IMR-90 (cell line): ENCODE measurements around the gene MRTO4. TPM values are rescaled to one million over a fixed set of nuclear protein-coding genes. Genes with fewer than 3 reads are reported as not detected.

Source experiments
- ATAC-seq: fragments of 200-7000 bp; cut with Tn5 transposase; 2 replicates; pipeline ENCODE4 v1.9.1; 2020; ENCODE audit warnings: low read depth, mild to moderate bottlenecking, moderate library complexity
- BruUV-seq: library from RNA; stranded (reverse); fragments of 400-500 nt; replicated peaks from 2 replicates; lab custom pipeline; 2021; lab: Mats Ljungman, UMichigan
- CTCF ChIA-PET: fragments of 300-600 bp; formaldehyde crosslinking; extraction: SDS; loops from one replicate; lab custom pipeline; 2021; ENCODE audit warnings: antibody characterized with exemption; lab: Yijun Ruan, JAX
- POLR2A ChIA-PET: fragments of 300-600 bp; sonication (Branson Sonifier 250); formaldehyde crosslinking; loops from one replicate; lab custom pipeline; 2022; ENCODE audit warnings: antibody characterized with exemption; ENCODE audit not compliant: unreplicated experiment; lab: Charles Lee
- DNase-seq: peaks from one replicate; pipeline ENCODE4 v3.0.0; 2013
- H2AFZ ChIP-seq: replicated peaks from 2 replicates; pipeline ENCODE3; 2013; ENCODE audit warnings: low read length, mild to moderate bottlenecking; ENCODE audit not compliant: poor library complexity
- H2AK5ac ChIP-seq: 2 replicates; pipeline ENCODE4 v1.6.1; 2013; ENCODE audit warnings: low read depth, low read length, inconsistent platforms
- H2AK9ac ChIP-seq: replicated peaks from 2 replicates; pipeline ENCODE3; 2013; ENCODE audit warnings: mild to moderate bottlenecking, low read depth, low read length, moderate library complexity; ENCODE audit not compliant: poor library complexity
- H2BK120ac ChIP-seq: 2 replicates; pipeline ENCODE4 v1.6.1; 2013; ENCODE audit warnings: low read depth, low read length, inconsistent platforms
- H2BK15ac ChIP-seq: 3 replicates; pipeline ENCODE4 v1.6.1; 2013; ENCODE audit warnings: low read depth, low read length, inconsistent platforms
- H2BK20ac ChIP-seq: 2 replicates; pipeline ENCODE4 v1.6.1; 2013; ENCODE audit warnings: low read depth, mild to moderate bottlenecking, inconsistent platforms, low read length, moderate library complexity
- H2BK5ac ChIP-seq: 2 replicates; pipeline ENCODE4 v1.6.1; 2013; ENCODE audit warnings: mild to moderate bottlenecking, low read depth, low read length, inconsistent platforms; ENCODE audit not compliant: poor library complexity, severe bottlenecking
- H3K14ac ChIP-seq: replicated peaks from 2 replicates; pipeline ENCODE4 v1.6.1; 2013; ENCODE audit warnings: low read depth, low read length, inconsistent platforms
- H3K18ac ChIP-seq: 2 replicates; pipeline ENCODE4 v1.6.1; 2013; ENCODE audit warnings: low read depth, low read length, control low read depth
- H3K23ac ChIP-seq: 2 replicates; pipeline ENCODE4 v1.6.1; 2013; ENCODE audit warnings: low read depth, low read length, inconsistent platforms
- H3K27ac ChIP-seq: 2 replicates; pipeline ENCODE4 v1.5.1; 2013; ENCODE audit warnings: mild to moderate bottlenecking, control low read depth, low read length; ENCODE audit not compliant: insufficient read depth
- H3K27me3 ChIP-seq: 2 replicates; pipeline ENCODE4 v1.6.1; 2013; ENCODE audit warnings: low read length; ENCODE audit not compliant: control insufficient read depth, insufficient read depth
- H3K36me3 ChIP-seq: 2 replicates; pipeline ENCODE4 v1.6.1; 2013; ENCODE audit warnings: low read length, mixed read lengths; ENCODE audit not compliant: control insufficient read depth, insufficient read depth
- H3K4ac ChIP-seq: 2 replicates; pipeline ENCODE4 v1.6.1; 2013; ENCODE audit warnings: low read depth, low read length, inconsistent platforms
- H3K4me1 ChIP-seq: 2 replicates; pipeline ENCODE4 v1.6.1; 2013; ENCODE audit warnings: low read length, mixed read lengths; ENCODE audit not compliant: control insufficient read depth, insufficient read depth
- H3K4me2 ChIP-seq: 2 replicates; pipeline ENCODE4 v1.6.1; 2013; ENCODE audit warnings: low read depth, mild to moderate bottlenecking, control low read depth, low read length, moderate library complexity
- H3K4me3 ChIP-seq: 2 replicates; pipeline ENCODE4 v1.5.1; 2013; ENCODE audit warnings: low read depth, mild to moderate bottlenecking, control low read depth, low read length, moderate library complexity; ENCODE audit not compliant: insufficient read depth
- H3K56ac ChIP-seq: 2 replicates; pipeline ENCODE4 v1.6.1; 2013; ENCODE audit warnings: low read length, inconsistent platforms; ENCODE audit not compliant: insufficient read depth; ENCODE audit errors: extremely low read depth
- H3K79me1 ChIP-seq, 2 experiments: 2 replicates each; pipeline ENCODE4 v1.6.1; 2013; ENCODE audit warnings: low read length in 2 of 2, inconsistent platforms in 1 of 2, low read depth in 1 of 2
- H3K9ac ChIP-seq: 2 replicates; pipeline ENCODE4 v1.6.1; 2013; ENCODE audit warnings: low read depth, low read length, control low read depth
- H3K9me1 ChIP-seq: 2 replicates; pipeline ENCODE4 v1.6.1; 2013; ENCODE audit warnings: low read length, inconsistent platforms; ENCODE audit not compliant: insufficient read depth
- H3K9me3 ChIP-seq: 2 replicates; pipeline ENCODE4 v1.6.1; 2013; ENCODE audit warnings: low read length; ENCODE audit not compliant: control insufficient read depth, insufficient read depth
- H4K20me1 ChIP-seq: 2 replicates; pipeline ENCODE4 v1.6.1; 2013; ENCODE audit warnings: low read length, inconsistent platforms; ENCODE audit not compliant: insufficient read depth
- H4K5ac ChIP-seq: 2 replicates; pipeline ENCODE4 v1.6.1; 2013; ENCODE audit warnings: mild to moderate bottlenecking, low read depth, low read length, control low read depth
- H4K8ac ChIP-seq, 2 experiments: 2 replicates each; pipeline ENCODE4 v1.6.1; 2013; ENCODE audit warnings: low read depth in 2 of 2, low read length in 2 of 2, control low read depth in 1 of 2, inconsistent platforms in 1 of 2
- H4K91ac ChIP-seq: 2 replicates; pipeline ENCODE4 v1.6.1; 2013; ENCODE audit warnings: low read depth, low read length, inconsistent platforms; ENCODE audit not compliant: insufficient read depth
- CEBPB ChIP-seq: IDR thresholded peaks from 2 replicates; pipeline ENCODE4 v1.6.1; 2012; ENCODE audit warnings: low read depth, low read length, improper control_type of control experiment
- CHD1 ChIP-seq: IDR thresholded peaks from 2 replicates; pipeline ENCODE4 v1.6.1; 2012; ENCODE audit warnings: low read depth, low read length, improper control_type of control experiment
- CTCF ChIP-seq: conservative IDR thresholded peaks from 2 replicates; pipeline ENCODE4 v1.5.1; 2012; ENCODE audit warnings: mild to moderate bottlenecking, low read depth, low read length, improper control_type of control experiment
- ELK1 ChIP-seq: fragments of 150-350 bp; IDR thresholded peaks from 2 replicates; pipeline ENCODE4 v1.6.1; 2016; ENCODE audit warnings: low read depth, mild to moderate bottlenecking, low read length, moderate library complexity, borderline replicate concordance
- MAZ ChIP-seq: IDR thresholded peaks from 2 replicates; pipeline ENCODE4 v1.6.1; 2012; ENCODE audit warnings: low read depth, mild to moderate bottlenecking, low read length, improper control_type of control experiment, moderate library complexity, borderline replicate concordance
- MXI1 ChIP-seq: IDR thresholded peaks from 2 replicates; pipeline ENCODE4 v1.6.1; 2012; ENCODE audit warnings: low read depth, mild to moderate bottlenecking, low read length, moderate library complexity, borderline replicate concordance
- NFE2L2 ChIP-seq: fragments of 150-350 bp; IDR thresholded peaks from 2 replicates; pipeline ENCODE4 v1.6.1; 2016; ENCODE audit warnings: low read depth, mild to moderate bottlenecking, low read length
- POLR2A ChIP-seq: IDR thresholded peaks from 2 replicates; pipeline ENCODE4 v1.6.1; 2012; ENCODE audit warnings: mild to moderate bottlenecking, low read depth, low read length
- RCOR1 ChIP-seq: IDR thresholded peaks from 2 replicates; pipeline ENCODE4 v1.6.1; 2012; ENCODE audit warnings: mild to moderate bottlenecking, low read length, improper control_type of control experiment; ENCODE audit not compliant: insufficient replicate concordance
- RFX5 ChIP-seq: IDR thresholded peaks from 2 replicates; pipeline ENCODE4 v1.8.0; 2012; ENCODE audit warnings: low read depth, mild to moderate bottlenecking, low read length, moderate library complexity
- SMC3 ChIP-seq: fragments of 150-350 bp; IDR thresholded peaks from 2 replicates; pipeline ENCODE4 v1.6.1; 2016; ENCODE audit warnings: low read depth, mild to moderate bottlenecking, antibody characterized with exemption, low read length, moderate library complexity
- WGBS, 2 experiments: methylation state at CpG; one replicate each; pipeline versions ENCODE4 v1.1.5 to v1.1.7; 2013; ENCODE audit warnings: missing lambda C conversion rate in 2 of 2; ENCODE audit not compliant: insufficient read length in 1 of 2; ENCODE audit errors: extremely low coverage in 2 of 2; 5-methylcytosine and 5-hydroxymethylcytosine counted together
- dilution Hi-C: fragments of 300-500 bp; cut with HindIII; formaldehyde crosslinking; loops from one replicate; pipeline ENCODE4 v1.14.3; 2018; ENCODE audit warnings: low sequenced_read_pairs; ENCODE audit not compliant: unreplicated experiment
- in situ Hi-C: fragments of 300-500 bp; cut with MboI; formaldehyde crosslinking; loops from 3 replicates; pipeline ENCODE4 v1.14.3; 2019; ENCODE audit warnings: low sequenced_read_pairs, inconsistent platforms, mixed read lengths
- intact Hi-C: fragments of 100-400 bp; cut with micrococcal nuclease; formaldehyde crosslinking; loops from 2 replicates; pipeline ENCODE4 v1.10.0; 2022
- polyA plus RNA-seq, 3 experiments: library from polyadenylated mRNA; depleted of rRNA; stranded (reverse); fragments of >200 nt; gene quantifications; 2 replicates each; pipeline ENCODE4 v1.2.3, GENCODE V29; 2012; ENCODE audit warnings: low replicate concordance in 1 of 3
- total RNA-seq: library from RNA; depleted of rRNA; stranded (reverse); fragments of >200 nt; gene quantifications from 2 replicates; pipeline ENCODE4 v1.2.3, GENCODE V29; 2012

Gene MRTO4
- total and polyA plus RNA-seq, 2 of the 4 experiments (the other 2 are of a cell fraction) = 48.0 to 58.1 TPM

GRCh38 chr1:19307794-19308508 is 56.3 kb downstream of the MRTO4 start:
- 93% methylated on average over 7 of the region's 10 CpGs; no CpG with 5 or more reads in 1 of the 2 experiments for WGBS, 2 experiments
- H3K4me3 ChIP-seq = no peak overlapping the region
- peaks cover 17% of the 10 kb centered on the region for H4K20me1 ChIP-seq
- H3K9ac ChIP-seq = no peak overlapping the region
- DNase-seq (no peak), ATAC-seq (no peak)
- H3K18ac ChIP-seq = no peak overlapping the region
- H2BK20ac ChIP-seq = no peak overlapping the region
- no peak overlapping the region for H3K4ac ChIP-seq
- no peak overlapping the region for H2AFZ ChIP-seq
- peaks cover 8% of the 10 kb centered on the region for H3K9me1 ChIP-seq
- no peak overlapping the region for H4K91ac ChIP-seq
- no peak for TF ChIP-seq POLR2A
- no peak for TF ChIP-seq SMC3
- TF ChIP-seq CEBPB = no peak
- no peak for TF ChIP-seq RFX5
- TF ChIP-seq MAZ = no peak
- no peak for TF ChIP-seq MXI1
- no peak for TF ChIP-seq ELK1
- no peak for TF ChIP-seq RCOR1
- TF ChIP-seq CTCF = no peak
- no peak for TF ChIP-seq CHD1
- no peak for TF ChIP-seq NFE2L2
- intact Hi-C loops = no loop called here
- H2AK5ac ChIP-seq = no peak overlapping the region
- no peak overlapping the region for H3K27ac ChIP-seq
- ChIA-PET CTCF (no interaction called here), POLR2A (no interaction called here)
- BruUV-seq = no TSS peak
- no peak overlapping the region for H3K56ac ChIP-seq
- in situ Hi-C loops = no loop called here
- no peak overlapping the region for H2AK9ac ChIP-seq
- H2BK5ac ChIP-seq = no peak overlapping the region
- H3K9me3 ChIP-seq = no peaks in the 10 kb centered on the region
- H2BK120ac ChIP-seq = no peak overlapping the region
- no peak overlapping the region for H2BK15ac ChIP-seq
- no peak overlapping the region for H3K23ac ChIP-seq
- no peak overlapping the region for H4K5ac ChIP-seq
- H3K79me1 ChIP-seq = peaks cover 16 to 40% of the 10 kb centered on the region in 2 experiments
- dilution Hi-C loops = no loop called here
- no peak overlapping the region for H4K8ac ChIP-seq
- H3K27me3 ChIP-seq = no peaks in the 10 kb centered on the region
- peaks cover 46% of the 10 kb centered on the region for H3K36me3 ChIP-seq
- H3K4me1 ChIP-seq = peaks cover 14% of the 10 kb centered on the region
- no peak overlapping the region for H3K14ac ChIP-seq
- H3K4me2 ChIP-seq = no peak overlapping the region
